ENCODE results near the gene PEX14.

Gene PEX14

DNA sequence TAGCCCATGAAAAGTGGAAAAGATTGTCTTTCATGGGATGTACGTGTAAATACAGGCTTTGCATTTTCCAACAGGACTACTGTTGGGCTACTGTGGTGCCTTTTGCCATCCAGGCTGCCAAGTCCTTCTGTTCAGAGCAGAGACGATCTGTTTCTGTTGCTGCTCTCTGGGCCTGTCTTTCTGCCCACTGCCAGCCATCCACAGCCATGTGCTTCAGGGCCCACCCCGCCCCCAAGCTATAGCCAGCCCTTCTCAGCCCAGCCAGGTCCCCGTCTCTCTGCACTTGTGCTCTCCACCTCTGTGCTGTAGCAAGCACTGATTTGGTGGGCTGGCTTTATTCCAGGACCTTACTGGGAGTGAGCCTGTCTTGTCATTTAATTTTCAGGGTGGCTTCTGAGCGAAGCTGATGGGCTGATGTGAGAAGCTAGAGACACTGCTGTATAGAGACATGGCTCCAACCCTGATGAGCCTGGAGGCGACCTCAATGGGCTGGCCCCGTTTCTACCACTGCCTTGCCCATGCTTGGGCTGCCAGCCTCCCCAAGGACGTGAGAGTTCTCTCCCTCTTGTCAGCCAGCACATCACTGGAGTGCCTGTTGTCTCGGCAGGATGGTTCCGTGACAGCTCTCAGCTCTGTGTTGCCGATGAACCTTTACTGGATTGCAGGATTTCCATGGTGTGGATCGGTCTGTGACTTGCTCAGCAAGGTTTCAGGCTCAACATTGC is 137.8 kb downstream of the PEX14 start:
- TF ChIP-seq POLR2A (IDR thresholded peaks at IDR 0.05; ENCODE audit: extremely low read depth, insufficient read length), result no peak
- TF ChIP-seq MYC (IDR thresholded peaks at IDR 0.05; ENCODE audit: low read depth, low read length), result no peak
- DNase-seq (ENCODE audit: low read depth), result no peak
- no peak overlapping the region for H3K4me3 ChIP-seq (ENCODE audit: low read depth, low read length)

DNA sequence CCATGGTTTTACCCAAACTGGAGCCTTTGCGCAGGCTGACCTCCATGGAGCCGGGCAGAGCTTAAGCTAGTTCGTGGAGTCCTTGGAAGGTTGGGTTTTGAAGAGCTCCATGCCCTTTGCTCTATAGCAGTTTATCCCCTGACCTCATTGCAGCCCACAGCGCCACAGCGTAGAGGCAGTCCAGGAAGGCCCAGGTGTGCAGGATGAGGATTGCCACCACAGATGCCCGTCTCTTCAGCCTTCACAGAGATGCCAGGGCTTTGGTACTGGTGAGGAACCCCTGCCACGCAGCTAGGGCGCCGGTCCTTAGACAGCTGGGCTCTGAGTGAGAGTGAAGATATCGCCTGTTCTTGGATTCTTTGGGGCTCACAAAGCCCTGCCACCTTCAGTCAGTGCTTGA is 138.6 kb downstream of the PEX14 start:
- TF ChIP-seq, protein P1, sequence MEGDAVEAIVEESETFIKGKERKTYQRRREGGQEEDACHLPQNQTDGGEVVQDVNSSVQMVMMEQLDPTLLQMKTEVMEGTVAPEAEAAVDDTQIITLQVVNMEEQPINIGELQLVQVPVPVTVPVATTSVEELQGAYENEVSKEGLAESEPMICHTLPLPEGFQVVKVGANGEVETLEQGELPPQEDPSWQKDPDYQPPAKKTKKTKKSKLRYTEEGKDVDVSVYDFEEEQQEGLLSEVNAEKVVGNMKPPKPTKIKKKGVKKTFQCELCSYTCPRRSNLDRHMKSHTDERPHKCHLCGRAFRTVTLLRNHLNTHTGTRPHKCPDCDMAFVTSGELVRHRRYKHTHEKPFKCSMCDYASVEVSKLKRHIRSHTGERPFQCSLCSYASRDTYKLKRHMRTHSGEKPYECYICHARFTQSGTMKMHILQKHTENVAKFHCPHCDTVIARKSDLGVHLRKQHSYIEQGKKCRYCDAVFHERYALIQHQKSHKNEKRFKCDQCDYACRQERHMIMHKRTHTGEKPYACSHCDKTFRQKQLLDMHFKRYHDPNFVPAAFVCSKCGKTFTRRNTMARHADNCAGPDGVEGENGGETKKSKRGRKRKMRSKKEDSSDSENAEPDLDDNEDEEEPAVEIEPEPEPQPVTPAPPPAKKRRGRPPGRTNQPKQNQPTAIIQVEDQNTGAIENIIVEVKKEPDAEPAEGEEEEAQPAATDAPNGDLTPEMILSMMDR (IDR thresholded peaks at IDR 0.05; ENCODE audit: low read depth, low read length), result no peak
- TF ChIP-seq, protein P2, sequence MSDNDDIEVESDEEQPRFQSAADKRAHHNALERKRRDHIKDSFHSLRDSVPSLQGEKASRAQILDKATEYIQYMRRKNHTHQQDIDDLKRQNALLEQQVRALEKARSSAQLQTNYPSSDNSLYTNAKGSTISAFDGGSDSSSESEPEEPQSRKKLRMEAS (IDR thresholded peaks at IDR 0.05; ENCODE audit: low read depth, low read length), result no peak
- TF ChIP-seq POLR2A (IDR thresholded peaks at IDR 0.05; ENCODE audit: extremely low read depth, insufficient read length), result no peak
- no peak for TF ChIP-seq MYC (IDR thresholded peaks at IDR 0.05; ENCODE audit: low read depth, low read length)

DNA sequence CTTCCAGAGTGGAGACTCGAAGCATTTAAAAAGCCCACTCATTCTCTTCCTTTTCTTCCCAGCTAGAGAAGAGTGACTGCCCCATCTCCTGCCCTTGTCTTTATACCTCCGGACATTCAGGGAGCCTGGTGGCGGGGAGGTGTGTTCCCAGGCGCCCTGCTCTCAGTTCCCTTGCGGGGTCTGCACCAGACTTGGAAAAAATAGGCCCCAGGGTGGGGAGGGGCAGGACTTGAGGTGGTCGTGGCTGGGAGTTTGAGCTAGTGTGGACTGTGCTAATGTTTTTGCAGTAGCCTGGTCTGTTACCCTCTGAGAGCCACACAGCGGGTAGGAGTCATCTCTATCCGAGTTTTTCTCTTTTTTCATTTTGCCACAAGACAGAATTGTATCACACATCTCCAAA is 139.1 kb downstream of the PEX14 start:
- TF ChIP-seq MYC (IDR thresholded peaks at IDR 0.05; ENCODE audit: low read depth, low read length) (no peak), POLR2A (IDR thresholded peaks at IDR 0.05; ENCODE audit: extremely low read depth, insufficient read length) (no peak)
- TF ChIP-seq, protein P1 (IDR thresholded peaks at IDR 0.05; ENCODE audit: low read depth, low read length), result no peak
- TF ChIP-seq, protein P2 (IDR thresholded peaks at IDR 0.05; ENCODE audit: low read depth, low read length), result no peak
- no peak for DNase-seq (ENCODE audit: low read depth)
- no peak overlapping the region for H3K4me3 ChIP-seq (ENCODE audit: low read depth, low read length)

More for the DNA sequence above, 138.6 kb downstream of the PEX14 start:
- H3K4me3 ChIP-seq (ENCODE audit: low read depth, low read length), result no peak overlapping the region
- DNase-seq (ENCODE audit: low read depth), result no peak

DNA sequence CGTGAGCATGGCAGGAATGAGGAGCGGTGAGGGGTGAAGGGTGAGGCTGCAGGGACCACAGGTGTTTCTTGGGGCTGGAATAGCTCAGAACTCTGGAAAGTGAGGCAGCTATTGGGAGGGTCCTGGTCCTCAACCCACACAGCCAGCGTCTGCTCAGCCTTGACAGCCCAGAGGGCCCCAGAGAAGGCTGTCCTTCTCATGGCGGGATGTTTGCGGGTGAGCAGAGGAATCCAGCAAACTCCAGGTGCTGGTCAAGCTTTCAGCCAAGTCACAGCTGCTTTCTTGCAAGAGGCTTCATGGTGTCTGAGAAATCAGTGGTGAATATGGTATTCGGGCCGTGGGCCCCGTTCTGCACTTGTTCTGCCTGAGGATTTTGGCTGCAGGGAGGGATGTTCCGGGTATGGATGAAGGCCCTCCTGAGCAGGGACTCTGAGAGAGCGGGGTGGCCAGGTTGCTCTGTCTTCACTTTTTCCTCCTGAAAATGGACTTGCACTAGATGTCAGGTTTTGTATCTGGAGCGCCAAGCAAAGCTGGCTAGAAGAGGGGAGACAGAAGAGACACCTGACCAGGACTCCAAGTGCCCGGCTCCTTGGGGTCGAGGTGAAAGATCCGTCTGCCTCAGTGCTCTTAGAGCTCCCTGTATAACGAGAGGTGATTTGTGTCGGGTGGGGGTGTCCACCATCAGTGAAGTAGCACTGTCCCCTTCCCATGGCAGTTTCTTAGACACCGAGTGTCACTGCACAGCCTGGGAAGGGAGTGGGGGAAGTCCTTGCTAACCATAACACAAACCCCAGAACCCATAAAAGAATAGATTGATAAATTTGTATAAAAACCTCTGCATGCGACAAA is 139.9 kb downstream of the PEX14 start:
- no peak overlapping the region for H3K4me3 ChIP-seq (ENCODE audit: low read depth, low read length)
- no peak for TF ChIP-seq POLR2A (IDR thresholded peaks at IDR 0.05; ENCODE audit: extremely low read depth, insufficient read length)
- no peak for TF ChIP-seq MYC (IDR thresholded peaks at IDR 0.05; ENCODE audit: low read depth, low read length)
- TF ChIP-seq, protein P1 (IDR thresholded peaks at IDR 0.05; ENCODE audit: low read depth, low read length), result no peak
- TF ChIP-seq, protein P2 (IDR thresholded peaks at IDR 0.05; ENCODE audit: low read depth, low read length), result no peak
- DNase-seq (ENCODE audit: low read depth), result no peak

DNA sequence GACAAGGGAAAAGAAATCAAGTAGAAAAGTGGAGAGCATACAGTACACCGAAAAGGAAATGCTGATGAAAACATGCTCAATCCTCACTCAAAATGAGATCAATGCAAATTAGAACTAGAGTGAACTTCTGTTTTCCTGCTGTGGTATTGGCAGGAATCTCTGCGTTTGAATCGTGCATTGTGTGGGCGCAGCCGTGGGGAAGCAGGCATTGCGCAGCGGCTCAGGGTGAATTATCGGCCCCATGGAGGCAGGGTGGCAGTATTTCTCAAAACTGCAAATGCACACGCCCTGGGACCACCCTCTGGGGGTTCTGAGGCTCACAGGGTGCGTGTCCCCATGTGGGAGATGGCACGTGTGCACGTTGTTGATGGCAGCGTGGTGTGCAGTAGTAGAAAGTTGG is 140.6 kb downstream of the PEX14 start:
- TF ChIP-seq MYC (IDR thresholded peaks at IDR 0.05; ENCODE audit: low read depth, low read length) (no peak), POLR2A (IDR thresholded peaks at IDR 0.05; ENCODE audit: extremely low read depth, insufficient read length) (no peak)
- TF ChIP-seq, protein P2 (IDR thresholded peaks at IDR 0.05; ENCODE audit: low read depth, low read length), result no peak
- TF ChIP-seq, protein P1 (IDR thresholded peaks at IDR 0.05; ENCODE audit: low read depth, low read length), result no peak
- H3K4me3 ChIP-seq (ENCODE audit: low read depth, low read length), result no peak overlapping the region
- no peak for DNase-seq (ENCODE audit: low read depth)
